ENCODE results near the gene YKT6.

YKT6 gene

DNA sequence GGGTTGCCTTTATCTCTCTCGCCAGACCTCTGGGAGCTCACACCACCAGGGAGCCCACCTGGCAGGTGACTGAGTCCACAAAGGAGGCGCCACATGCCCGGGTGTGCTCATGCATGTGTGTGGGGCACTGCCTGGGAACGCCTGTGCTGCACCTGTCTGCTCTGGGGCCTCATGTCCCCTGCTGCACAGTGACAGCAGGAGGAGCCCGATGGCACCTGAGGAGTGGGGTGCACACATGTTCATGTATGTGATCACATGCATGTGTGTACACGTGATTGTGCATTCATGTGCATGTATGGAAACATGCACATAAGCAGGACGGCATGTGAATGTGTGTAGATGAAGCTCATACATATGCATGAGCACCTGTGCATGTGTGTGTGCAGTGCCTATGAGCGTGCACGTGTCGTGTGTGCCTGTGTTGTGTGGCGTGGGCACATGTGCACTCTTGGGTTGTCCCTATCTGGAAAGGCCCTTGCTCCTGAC, 22.0 kb downstream of the YKT6 start:
- Histone ChIP-seq H3K36me3 (ENCODE audit: low read depth) (no peaks in the 10 kb centered on the region), H3K27ac (ENCODE audit: poor library complexity, severe bottlenecking) (no peak overlapping the region), H3K4me1 (ENCODE audit: insufficient read depth, poor library complexity, severe bottlenecking) (peaks cover 21% of the 10 kb centered on the region), H3K4me3 (ENCODE audit: severe bottlenecking) (no peak overlapping the region), H3K27me3 (ENCODE audit: insufficient read depth, poor library complexity, severe bottlenecking) (no peaks in the 10 kb centered on the region), H3K9me3 (ENCODE audit: severe bottlenecking) (no peaks in the 10 kb centered on the region)
- TF ChIP-seq, protein P1, sequence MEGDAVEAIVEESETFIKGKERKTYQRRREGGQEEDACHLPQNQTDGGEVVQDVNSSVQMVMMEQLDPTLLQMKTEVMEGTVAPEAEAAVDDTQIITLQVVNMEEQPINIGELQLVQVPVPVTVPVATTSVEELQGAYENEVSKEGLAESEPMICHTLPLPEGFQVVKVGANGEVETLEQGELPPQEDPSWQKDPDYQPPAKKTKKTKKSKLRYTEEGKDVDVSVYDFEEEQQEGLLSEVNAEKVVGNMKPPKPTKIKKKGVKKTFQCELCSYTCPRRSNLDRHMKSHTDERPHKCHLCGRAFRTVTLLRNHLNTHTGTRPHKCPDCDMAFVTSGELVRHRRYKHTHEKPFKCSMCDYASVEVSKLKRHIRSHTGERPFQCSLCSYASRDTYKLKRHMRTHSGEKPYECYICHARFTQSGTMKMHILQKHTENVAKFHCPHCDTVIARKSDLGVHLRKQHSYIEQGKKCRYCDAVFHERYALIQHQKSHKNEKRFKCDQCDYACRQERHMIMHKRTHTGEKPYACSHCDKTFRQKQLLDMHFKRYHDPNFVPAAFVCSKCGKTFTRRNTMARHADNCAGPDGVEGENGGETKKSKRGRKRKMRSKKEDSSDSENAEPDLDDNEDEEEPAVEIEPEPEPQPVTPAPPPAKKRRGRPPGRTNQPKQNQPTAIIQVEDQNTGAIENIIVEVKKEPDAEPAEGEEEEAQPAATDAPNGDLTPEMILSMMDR (IDR thresholded peaks at IDR 0.05; ENCODE audit: poor library complexity, severe bottlenecking), result no peak
- DNase-seq (ENCODE audit: low spot score) (peak; percentile 41), ATAC-seq (ENCODE audit: low read depth) (no peak)

DNA sequence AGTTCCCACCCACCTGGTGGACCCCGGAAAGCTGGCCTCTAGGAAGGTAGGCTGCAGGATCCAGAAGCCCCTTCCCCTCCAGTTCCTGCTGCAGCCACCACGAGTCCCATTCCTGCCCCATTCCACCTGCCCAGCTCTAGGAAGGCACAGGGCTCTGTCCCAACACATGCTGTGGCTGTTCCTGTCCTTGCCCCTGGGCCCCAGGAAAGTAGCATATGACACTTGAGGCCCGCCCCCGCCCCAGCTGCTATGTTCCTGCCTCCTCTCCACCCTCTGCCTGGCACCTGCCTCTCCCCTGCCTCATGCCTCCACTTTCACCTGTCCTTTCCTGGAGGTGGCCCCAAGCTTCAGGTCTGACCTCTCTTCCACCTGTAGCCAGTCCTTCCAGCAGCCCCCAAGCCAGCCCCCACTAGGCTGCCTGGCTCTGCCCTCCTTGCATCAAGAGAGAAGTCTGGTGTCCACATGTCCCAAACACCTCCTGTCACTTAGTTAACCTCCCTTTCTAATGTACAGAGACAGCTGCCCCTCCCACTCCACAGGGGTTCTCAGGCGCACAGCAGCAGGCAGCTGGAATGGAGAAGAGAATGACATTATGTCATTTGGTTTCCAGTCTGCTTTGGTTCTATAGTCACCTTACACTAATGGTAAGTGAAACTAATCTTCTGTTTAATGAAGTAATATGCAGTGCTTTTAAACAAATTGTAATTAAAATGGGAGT, 22.7 kb downstream of the YKT6 start:
- DNase-seq (ENCODE audit: low spot score) (no peak), ATAC-seq (ENCODE audit: low read depth) (no peak)
- no peak overlapping the region for H3K4me3 ChIP-seq (ENCODE audit: severe bottlenecking)
- H3K27ac ChIP-seq (ENCODE audit: poor library complexity, severe bottlenecking), result peak overlapping the region; percentile 7
- peaks cover 21% of the 10 kb centered on the region for H3K4me1 ChIP-seq (ENCODE audit: insufficient read depth, poor library complexity, severe bottlenecking)
- no peaks in the 10 kb centered on the region for H3K36me3 ChIP-seq (ENCODE audit: low read depth)
- TF ChIP-seq, protein P1 (IDR thresholded peaks at IDR 0.05; ENCODE audit: poor library complexity, severe bottlenecking), result no peak
- no peaks in the 10 kb centered on the region for H3K9me3 ChIP-seq (ENCODE audit: severe bottlenecking)
- no peaks in the 10 kb centered on the region for H3K27me3 ChIP-seq (ENCODE audit: insufficient read depth, poor library complexity, severe bottlenecking)

DNA sequence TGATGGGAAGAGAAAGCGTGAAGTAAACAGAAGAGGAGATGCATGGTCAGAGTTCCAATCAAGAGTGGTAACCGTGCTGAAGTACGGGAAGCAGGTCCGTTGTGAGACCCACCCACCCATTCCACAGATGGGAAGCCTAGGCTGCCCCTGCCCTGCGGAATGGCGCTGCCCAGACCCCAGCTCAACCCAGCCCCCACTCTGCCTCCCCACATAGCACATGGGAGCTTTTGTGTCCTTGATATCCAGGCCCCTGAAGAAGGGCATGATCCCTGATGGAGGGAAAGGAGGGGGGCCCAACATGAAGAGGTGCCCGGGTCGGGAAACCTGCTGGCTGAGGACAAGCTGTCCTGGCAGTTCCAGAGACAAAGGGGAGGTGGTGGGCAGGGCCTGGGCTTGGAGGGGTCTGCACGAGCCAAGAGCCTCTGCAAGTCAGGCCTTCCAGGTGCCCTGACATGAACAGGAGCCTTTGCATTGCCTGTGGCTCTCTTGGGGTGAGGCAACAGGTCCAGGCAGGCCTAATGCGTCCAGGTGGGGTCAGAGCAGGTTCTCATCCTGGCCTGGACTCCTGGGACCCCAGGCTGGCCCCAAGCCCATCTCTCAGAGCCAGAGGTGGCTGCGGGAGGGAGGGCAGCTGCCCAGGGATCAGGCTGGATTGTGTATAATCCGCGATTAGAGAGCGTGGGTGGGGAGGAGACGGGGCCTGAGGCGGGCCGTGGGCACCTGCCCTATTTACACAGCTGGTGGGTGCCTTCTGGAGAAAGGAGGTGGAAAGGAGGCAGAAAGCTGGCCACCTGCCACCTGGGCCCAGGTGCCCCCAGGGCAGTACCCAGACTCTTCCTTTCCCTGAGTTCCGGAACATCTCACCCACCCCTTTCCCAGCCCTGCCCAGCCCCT, 23.5 kb downstream of the YKT6 start:
- no peaks in the 10 kb centered on the region for H3K36me3 ChIP-seq (ENCODE audit: low read depth)
- H3K4me3 ChIP-seq (ENCODE audit: severe bottlenecking), result no peak overlapping the region
- H3K4me1 ChIP-seq (ENCODE audit: insufficient read depth, poor library complexity, severe bottlenecking), result peaks cover 21% of the 10 kb centered on the region
- H3K27me3 ChIP-seq (ENCODE audit: insufficient read depth, poor library complexity, severe bottlenecking), result no peaks in the 10 kb centered on the region
- H3K27ac ChIP-seq (ENCODE audit: poor library complexity, severe bottlenecking), result peak overlapping the region; percentile 7
- DNase-seq (ENCODE audit: low spot score) (no peak), ATAC-seq (ENCODE audit: low read depth) (peak; percentile 64)
- TF ChIP-seq, protein P1 (IDR thresholded peaks at IDR 0.05; ENCODE audit: poor library complexity, severe bottlenecking), result no peak
- no peaks in the 10 kb centered on the region for H3K9me3 ChIP-seq (ENCODE audit: severe bottlenecking)

DNA sequence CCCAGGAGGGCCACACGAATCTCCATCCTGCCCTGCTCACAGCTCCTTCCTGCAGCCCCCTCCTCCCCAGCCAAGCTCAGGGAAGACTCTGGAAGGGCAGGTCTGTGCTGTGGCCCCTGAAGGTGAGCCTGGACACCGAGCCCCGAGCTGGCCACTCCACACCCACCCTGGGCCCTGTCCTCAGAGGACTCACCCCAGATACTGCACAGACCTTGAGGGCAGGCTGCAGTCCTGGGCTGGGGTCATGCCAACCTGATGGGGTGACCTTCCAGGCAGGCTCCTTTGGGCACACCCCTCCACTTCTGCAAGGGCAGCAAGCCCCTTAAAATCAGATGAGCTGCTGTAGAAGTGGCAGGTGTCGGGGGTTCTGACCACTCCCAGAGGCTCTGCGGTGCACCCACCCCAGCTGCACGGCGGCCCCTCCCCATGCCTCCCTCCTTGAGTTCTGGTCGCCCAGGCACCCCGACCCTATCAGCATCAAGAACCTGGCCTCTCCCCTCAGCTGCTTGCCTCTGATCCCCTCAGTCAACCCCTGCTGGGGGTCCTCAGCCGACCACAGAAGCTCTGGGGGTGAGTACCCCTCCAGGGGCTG, 24.3 kb downstream of the YKT6 start:
- H3K36me3 ChIP-seq (ENCODE audit: low read depth), result no peaks in the 10 kb centered on the region
- H3K27me3 ChIP-seq (ENCODE audit: insufficient read depth, poor library complexity, severe bottlenecking), result no peaks in the 10 kb centered on the region
- TF ChIP-seq, protein P1 (IDR thresholded peaks at IDR 0.05; ENCODE audit: poor library complexity, severe bottlenecking), result no peak
- ATAC-seq (ENCODE audit: low read depth) (no peak), DNase-seq (ENCODE audit: low spot score) (no peak)
- peaks cover 21% of the 10 kb centered on the region for H3K4me1 ChIP-seq (ENCODE audit: insufficient read depth, poor library complexity, severe bottlenecking)
- H3K9me3 ChIP-seq (ENCODE audit: severe bottlenecking), result no peaks in the 10 kb centered on the region
- peak overlapping the region; percentile 6 for H3K4me3 ChIP-seq (ENCODE audit: severe bottlenecking)
- H3K27ac ChIP-seq (ENCODE audit: poor library complexity, severe bottlenecking), result peak overlapping the region; percentile 7
